Large intestine (tissue), 3 donors: ENCODE data around the gene LMX1A. TPM values are rescaled to one million over a fixed set of nuclear protein-coding genes. Genes with fewer than 3 reads are reported as not detected.

ENCODE experiments used
- DNase-seq, 2 donors: peaks; one replicate each; pipeline versions ENCODE4 v3.0.0 to v3.0.0-alpha.2; 2013
- H3K27ac ChIP-seq: one replicate; pipeline ENCODE4 v1.5.1; 2013; ENCODE audit warnings: low read length
- H3K27me3 ChIP-seq: 2 replicates; pipeline ENCODE4 v1.6.1; 2013; ENCODE audit warnings: low read length; ENCODE audit not compliant: control insufficient read depth, insufficient read depth
- H3K36me3 ChIP-seq: 2 replicates; pipeline ENCODE4 v1.6.1; 2013; ENCODE audit warnings: low read length; ENCODE audit not compliant: control insufficient read depth, insufficient read depth
- H3K4me1 ChIP-seq: one replicate; pipeline ENCODE4 v1.6.1; 2013; ENCODE audit warnings: low read length; ENCODE audit not compliant: control insufficient read depth, insufficient read depth
- H3K4me3 ChIP-seq: one replicate; pipeline ENCODE4 v1.5.1; 2013; ENCODE audit warnings: low read length
- H3K9me3 ChIP-seq: one replicate; pipeline ENCODE4 v1.6.1; 2013; ENCODE audit warnings: mild to moderate bottlenecking, low read depth, low read length, moderate library complexity; ENCODE audit not compliant: control insufficient read depth
- WGBS: methylation state at CpG from one replicate; pipeline ENCODE4 v1.1.5; 2013; ENCODE audit warnings: low lambda C conversion rate; ENCODE audit not compliant: insufficient coverage; 5-methylcytosine and 5-hydroxymethylcytosine counted together
- polyA plus RNA-seq: library from polyadenylated mRNA; unstranded; fragments of 120-200 nt; gene quantifications from one replicate; pipeline ENCODE4 v1.2.1, GENCODE V29; 2013

LMX1A gene
- polyA plus RNA-seq, 1 donor, result 1.3 TPM

DNA sequence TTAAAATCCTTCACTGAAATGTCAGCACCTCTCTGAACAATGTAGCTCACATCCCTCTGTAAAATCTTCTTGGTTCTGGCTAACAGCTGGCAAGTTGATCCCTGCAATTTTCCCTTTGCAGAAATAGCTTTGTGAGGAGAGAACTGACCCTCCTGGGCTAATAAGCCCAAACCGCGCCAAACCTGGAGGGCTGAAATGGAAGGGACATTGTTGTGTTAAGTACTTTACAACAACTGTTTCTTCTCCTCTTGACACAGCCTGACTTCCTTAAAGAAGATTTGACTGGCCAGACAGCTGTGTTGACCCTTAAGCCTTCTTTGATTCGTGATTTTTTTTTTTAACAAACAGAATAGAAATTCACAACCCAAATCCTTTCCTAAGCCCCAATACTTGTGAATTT lies 5.7 kb downstream of the LMX1A start:
- Histone ChIP-seq H3K36me3 (no peaks in the 10 kb centered on the region), H3K4me1 (peaks cover 13% of the 10 kb centered on the region), H3K27ac (no peak overlapping the region), H3K9me3 (peaks cover 2% of the 10 kb centered on the region), H3K4me3 (no peak overlapping the region), H3K27me3 (peaks cover 89% of the 10 kb centered on the region)
- WGBS, result 0% methylated on average over 1 of the region's 3 CpGs
- no peak for DNase-seq

GRCh38 chr1:165345502-165345901 lies 11.0 kb downstream of the LMX1A start:
- Histone ChIP-seq H3K27me3 (peaks cover 64% of the 10 kb centered on the region), H3K9me3 (no peaks in the 10 kb centered on the region), H3K4me1 (no peaks in the 10 kb centered on the region), H3K36me3 (no peaks in the 10 kb centered on the region), H3K27ac (no peak overlapping the region), H3K4me3 (no peak overlapping the region)
- DNase-seq, result no peak
- WGBS, result no CpG with 5 or more reads among the region's 7 CpGs

DNA sequence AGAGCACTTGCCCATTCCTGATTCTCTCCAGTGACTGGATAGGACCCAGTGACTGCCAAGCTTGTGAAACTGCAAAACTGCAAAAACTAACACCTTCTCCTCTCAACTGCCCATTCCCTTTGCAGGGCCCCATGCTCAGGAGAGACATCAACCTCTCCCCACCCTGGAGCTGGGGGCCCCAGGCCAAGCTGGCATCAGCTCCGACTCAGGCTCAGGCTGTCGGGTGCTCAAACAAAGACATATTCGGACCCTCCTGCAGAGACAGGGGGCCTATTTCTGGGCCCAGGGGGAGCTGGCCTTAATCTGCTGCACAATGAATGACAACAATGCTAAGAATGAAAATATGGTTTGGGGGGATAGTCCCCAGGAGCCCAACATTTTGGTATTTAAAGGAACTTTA lies 11.8 kb downstream of the LMX1A start:
- H3K9me3 ChIP-seq, result no peaks in the 10 kb centered on the region
- no CpG with 5 or more reads among the region's 3 CpGs for WGBS
- peaks cover 65% of the 10 kb centered on the region for H3K27me3 ChIP-seq
- no peaks in the 10 kb centered on the region for H3K36me3 ChIP-seq
- H3K4me3 ChIP-seq, result no peak overlapping the region
- no peak for DNase-seq
- no peaks in the 10 kb centered on the region for H3K4me1 ChIP-seq
- no peak overlapping the region for H3K27ac ChIP-seq

GRCh38 chr1:165344198-165344597 lies 12.3 kb downstream of the LMX1A start:
- no peak for DNase-seq
- no peak overlapping the region for H3K4me3 ChIP-seq
- no peaks in the 10 kb centered on the region for H3K9me3 ChIP-seq
- H3K27me3 ChIP-seq, result peaks cover 64% of the 10 kb centered on the region
- no CpG with 5 or more reads among the region's 2 CpGs for WGBS
- H3K27ac ChIP-seq, result no peak overlapping the region
- H3K4me1 ChIP-seq, result no peaks in the 10 kb centered on the region
- no peaks in the 10 kb centered on the region for H3K36me3 ChIP-seq

DNA sequence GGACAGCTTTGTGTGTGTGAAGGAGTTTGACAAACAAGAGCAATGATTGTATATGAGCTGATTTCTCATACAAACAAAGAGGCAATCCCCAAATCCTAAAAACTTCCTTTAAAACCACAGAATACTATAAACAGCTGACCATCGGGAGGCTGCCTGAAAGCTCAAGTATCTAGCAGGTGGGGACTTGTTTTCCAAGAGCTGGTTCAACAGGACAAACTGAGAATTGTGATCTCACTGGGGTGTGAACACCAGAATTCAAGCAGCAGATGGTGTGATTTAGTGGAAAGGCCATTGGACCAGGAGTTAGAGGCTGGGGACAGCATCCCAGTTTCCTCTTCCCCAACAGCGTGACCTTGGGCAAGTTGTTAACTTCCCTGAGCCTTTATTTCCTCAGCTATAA lies 13.9 kb downstream of the LMX1A start:
- H3K4me3 ChIP-seq, result no peak overlapping the region
- H3K36me3 ChIP-seq, result no peaks in the 10 kb centered on the region
- no CpG with 5 or more reads among the region's 2 CpGs for WGBS
- H3K27me3 ChIP-seq, result peaks cover 53% of the 10 kb centered on the region
- DNase-seq, result no peak
- no peaks in the 10 kb centered on the region for H3K9me3 ChIP-seq
- no peak overlapping the region for H3K27ac ChIP-seq
- H3K4me1 ChIP-seq, result no peaks in the 10 kb centered on the region

GRCh38 chr1:165342168-165342567 lies 14.3 kb downstream of the LMX1A start:
- Histone ChIP-seq H3K36me3 (no peaks in the 10 kb centered on the region), H3K27ac (no peak overlapping the region), H3K4me1 (no peaks in the 10 kb centered on the region), H3K9me3 (no peaks in the 10 kb centered on the region), H3K27me3 (peaks cover 51% of the 10 kb centered on the region), H3K4me3 (no peak overlapping the region)
- no CpG with 5 or more reads among the region's 2 CpGs for WGBS
- DNase-seq, result no peak

- WGBS, result no CpG with 5 or more reads among the region's 5 CpGs
- Histone ChIP-seq H3K36me3 (no peaks in the 10 kb centered on the region), H3K4me3 (no peak overlapping the region), H3K27ac (no peak overlapping the region), H3K4me1 (no peaks in the 10 kb centered on the region), H3K27me3 (peaks cover 21% of the 10 kb centered on the region), H3K9me3 (no peaks in the 10 kb centered on the region)
- DNase-seq, result no peak
These were observed 17.4 kb downstream of the LMX1A start for GRCh38 chr1:165339164-165339563.

DNA sequence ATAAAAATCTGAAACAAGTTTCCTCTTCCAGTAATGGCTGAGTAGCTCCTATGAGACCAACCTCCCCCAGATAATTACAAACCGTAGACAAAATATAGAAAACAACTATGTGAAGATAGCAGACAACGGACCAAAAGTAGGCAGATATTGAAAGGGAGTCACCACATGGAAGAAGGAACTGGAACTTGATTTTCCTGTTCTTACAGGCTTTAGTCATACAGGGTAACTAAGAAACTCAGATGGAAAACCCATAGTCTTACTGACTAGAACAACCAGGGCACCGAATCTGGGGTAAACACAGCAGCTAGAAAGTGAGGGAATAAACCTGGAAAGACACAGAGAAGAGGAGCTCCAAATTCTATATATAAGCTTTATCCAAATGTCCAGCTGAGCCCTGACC lies 26.0 kb downstream of the LMX1A start:
- no peaks in the 10 kb centered on the region for H3K4me1 ChIP-seq
- H3K27me3 ChIP-seq, result peaks cover 12% of the 10 kb centered on the region
- H3K4me3 ChIP-seq, result no peak overlapping the region
- no peak overlapping the region for H3K27ac ChIP-seq
- no peaks in the 10 kb centered on the region for H3K9me3 ChIP-seq
- DNase-seq, result no peak
- no peaks in the 10 kb centered on the region for H3K36me3 ChIP-seq
- WGBS, result no CpG with 5 or more reads among the region's 3 CpGs

- no peaks in the 10 kb centered on the region for H3K9me3 ChIP-seq
- H3K36me3 ChIP-seq, result no peaks in the 10 kb centered on the region
- no peak for DNase-seq
- H3K27ac ChIP-seq, result no peak overlapping the region
- H3K4me1 ChIP-seq, result no peaks in the 10 kb centered on the region
- no CpG with 5 or more reads among the region's 5 CpGs for WGBS
- H3K4me3 ChIP-seq, result no peak overlapping the region
- H3K27me3 ChIP-seq, result peaks cover 12% of the 10 kb centered on the region
These were observed 27.4 kb downstream of the LMX1A start for GRCh38 chr1:165329104-165329503.

GRCh38 chr1:165328136-165328535 lies 28.4 kb downstream of the LMX1A start:
- Histone ChIP-seq H3K27ac (no peak overlapping the region), H3K36me3 (no peaks in the 10 kb centered on the region), H3K4me1 (no peaks in the 10 kb centered on the region), H3K9me3 (no peaks in the 10 kb centered on the region), H3K4me3 (no peak overlapping the region), H3K27me3 (peaks cover 12% of the 10 kb centered on the region)
- WGBS, result no CpG with 5 or more reads among the region's 3 CpGs
- no peak for DNase-seq

DNA sequence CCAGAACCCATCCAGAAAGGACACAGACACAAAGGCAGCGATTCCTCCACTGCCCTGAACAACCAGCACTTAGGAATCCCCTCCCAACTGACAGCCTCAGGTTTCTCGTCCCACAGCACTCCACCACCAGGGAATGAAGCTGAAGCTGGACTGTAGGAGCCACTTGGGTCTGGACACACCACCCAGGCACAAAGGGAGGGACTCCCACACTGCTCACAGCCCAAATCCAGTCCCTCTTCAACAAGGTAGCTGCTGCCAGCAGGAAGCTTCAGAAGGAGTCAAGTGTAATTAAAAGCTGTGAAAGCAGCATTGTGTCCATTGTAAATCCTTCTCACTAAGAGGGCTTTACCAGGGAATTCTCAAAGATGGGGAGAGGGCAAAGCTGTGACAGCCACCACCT lies 29.0 kb downstream of the LMX1A start:
- H3K9me3 ChIP-seq, result no peaks in the 10 kb centered on the region
- H3K4me1 ChIP-seq, result no peaks in the 10 kb centered on the region
- H3K27ac ChIP-seq, result no peak overlapping the region
- DNase-seq, result no peak
- H3K36me3 ChIP-seq, result no peaks in the 10 kb centered on the region
- no peak overlapping the region for H3K4me3 ChIP-seq
- peaks cover 12% of the 10 kb centered on the region for H3K27me3 ChIP-seq
- no CpG with 5 or more reads among the region's 2 CpGs for WGBS
